RWPE1 (cell line): ENCODE data around the gene SPRED3.
A peak's percentile ranks its signal among the peaks of the same experiment; 100 is the strongest.

Experiments
- CTCF ChIA-PET: fragments of 350-600 bp; sonication (Branson Sonifier 250); formaldehyde crosslinking; extraction: SDS; loops from one replicate; lab custom pipeline; 2021; lab: Yijun Ruan, JAX
- POLR2A ChIA-PET: fragments of 400-600 bp; formaldehyde crosslinking; extraction: SDS; loops from one replicate; lab custom pipeline; 2020; ENCODE audit warnings: antibody characterized with exemption; ENCODE audit not compliant: low non-redundant PET; lab: Yijun Ruan, JAX
- DNase-seq: peaks from one replicate; pipeline ENCODE4 v3.0.0; 2012; ENCODE audit warnings: low spot score
- H3K27ac ChIP-seq: fragments of 450-650 bp; 2 replicates; pipeline ENCODE4 v1.5.1; 2017
- CTCF ChIP-seq: fragments of 450-650 bp; conservative IDR thresholded peaks from 2 replicates; pipeline ENCODE4 v1.5.1; 2017; ENCODE audit warnings: low read depth, mild to moderate bottlenecking

Gene SPRED3

GRCh38 chr19:38429055-38429810 is 40.7 kb downstream of the SPRED3 start:
- TF ChIP-seq CTCF: no peak
- CTCF ChIA-PET: no interaction called here
- DNase-seq: no peak
- POLR2A ChIA-PET: no interaction called here
- H3K27ac ChIP-seq: no peak overlapping the region

- no peak for DNase-seq
- CTCF ChIA-PET: no interaction called here
- TF ChIP-seq CTCF: no peak
- no peak overlapping the region for H3K27ac ChIP-seq
- POLR2A ChIA-PET: no interaction called here
These were observed 41.3 kb downstream of the SPRED3 start for GRCh38 chr19:38429811-38430156.

GRCh38 chr19:38430931-38431330 is 42.4 kb downstream of the SPRED3 start:
- H3K27ac ChIP-seq: no peak overlapping the region
- ChIA-PET CTCF (no interaction called here), POLR2A (no interaction called here)
- no peak for TF ChIP-seq CTCF
- no peak for DNase-seq

GRCh38 chr19:38433268-38433733 is 44.8 kb downstream of the SPRED3 start, which contains the start of gene RYR1:
TSS of gene RYR1 (plus strand) at chr19:38433691. CDS start at chr19:38433830, 139 bp downstream.
- no peak for TF ChIP-seq CTCF
- POLR2A ChIA-PET: no interaction called here
- DNase-seq: peak; percentile 71
- CTCF ChIA-PET: no interaction called here
- no peak within 1 kb of the TSS for H3K27ac ChIP-seq

GRCh38 chr19:38434549-38435051 is 46.1 kb downstream of the SPRED3 start:
- DNase-seq: no peak
- no peak for TF ChIP-seq CTCF
- POLR2A ChIA-PET: no interaction called here
- no peak overlapping the region for H3K27ac ChIP-seq
- CTCF ChIA-PET: no interaction called here

GRCh38 chr19:38437295-38437694 is 48.8 kb downstream of the SPRED3 start:
- TF ChIP-seq CTCF: no peak
- H3K27ac ChIP-seq: no peak overlapping the region
- POLR2A ChIA-PET: no interaction called here
- DNase-seq: no peak
- CTCF ChIA-PET: interaction anchor here (0.6 kb wide), 1 partner anchor 14 kb away, joined by 3 read pairs; no protein-coding TSS in a partner anchor
